ENCODE data around the gene RARG.

The RARG gene

DNA sequence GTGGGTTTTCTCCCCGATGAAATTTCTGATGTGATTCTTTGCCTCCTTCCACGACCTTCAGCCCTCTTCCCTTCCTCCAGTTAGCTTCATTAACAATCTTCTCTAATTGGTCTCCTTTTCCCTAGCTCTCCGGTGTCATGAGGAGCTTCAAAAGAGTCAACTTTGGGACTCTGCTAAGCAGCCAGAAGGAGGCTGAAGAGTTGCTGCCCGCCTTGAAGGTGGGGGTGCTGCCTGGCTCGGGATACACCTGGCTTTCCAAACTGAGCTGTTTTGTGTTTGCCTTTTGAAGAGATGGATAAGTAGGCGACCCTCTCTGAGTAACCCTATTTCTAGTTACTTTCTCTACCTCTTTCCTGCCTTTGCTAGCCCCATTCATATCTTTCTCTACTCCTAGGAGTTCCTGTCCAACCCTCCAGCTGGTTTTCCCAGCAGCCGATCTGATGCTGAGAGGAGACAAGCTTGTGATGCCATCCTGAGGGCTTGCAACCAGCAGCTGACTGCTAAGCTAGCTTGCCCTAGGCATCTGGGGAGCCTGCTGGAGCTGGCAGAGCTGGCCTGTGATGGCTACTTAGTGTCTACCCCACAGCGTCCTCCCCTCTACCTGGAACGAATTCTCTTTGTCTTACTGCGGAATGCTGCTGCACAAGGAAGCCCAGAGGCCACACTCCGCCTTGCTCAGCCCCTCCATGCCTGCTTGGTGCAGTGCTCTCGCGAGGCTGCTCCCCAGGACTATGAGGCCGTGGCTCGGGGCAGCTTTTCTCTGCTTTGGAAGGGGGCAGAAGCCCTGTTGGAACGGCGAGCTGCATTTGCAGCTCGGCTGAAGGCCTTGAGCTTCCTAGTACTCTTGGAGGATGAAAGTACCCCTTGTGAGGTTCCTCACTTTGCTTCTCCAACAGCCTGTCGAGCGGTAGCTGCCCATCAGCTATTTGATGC lies 36.9 kb upstream of the RARG start:
- peak overlapping the region; percentile 96 for H3K4me3 ChIP-seq (ENCODE audit: low read depth, low read length)
- no peak for DNase-seq (ENCODE audit: low read depth)
- TF ChIP-seq, protein P1, sequence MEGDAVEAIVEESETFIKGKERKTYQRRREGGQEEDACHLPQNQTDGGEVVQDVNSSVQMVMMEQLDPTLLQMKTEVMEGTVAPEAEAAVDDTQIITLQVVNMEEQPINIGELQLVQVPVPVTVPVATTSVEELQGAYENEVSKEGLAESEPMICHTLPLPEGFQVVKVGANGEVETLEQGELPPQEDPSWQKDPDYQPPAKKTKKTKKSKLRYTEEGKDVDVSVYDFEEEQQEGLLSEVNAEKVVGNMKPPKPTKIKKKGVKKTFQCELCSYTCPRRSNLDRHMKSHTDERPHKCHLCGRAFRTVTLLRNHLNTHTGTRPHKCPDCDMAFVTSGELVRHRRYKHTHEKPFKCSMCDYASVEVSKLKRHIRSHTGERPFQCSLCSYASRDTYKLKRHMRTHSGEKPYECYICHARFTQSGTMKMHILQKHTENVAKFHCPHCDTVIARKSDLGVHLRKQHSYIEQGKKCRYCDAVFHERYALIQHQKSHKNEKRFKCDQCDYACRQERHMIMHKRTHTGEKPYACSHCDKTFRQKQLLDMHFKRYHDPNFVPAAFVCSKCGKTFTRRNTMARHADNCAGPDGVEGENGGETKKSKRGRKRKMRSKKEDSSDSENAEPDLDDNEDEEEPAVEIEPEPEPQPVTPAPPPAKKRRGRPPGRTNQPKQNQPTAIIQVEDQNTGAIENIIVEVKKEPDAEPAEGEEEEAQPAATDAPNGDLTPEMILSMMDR (IDR thresholded peaks at IDR 0.05; ENCODE audit: insufficient read depth, low read depth, low read length, missing control alignments), result no peak

DNA sequence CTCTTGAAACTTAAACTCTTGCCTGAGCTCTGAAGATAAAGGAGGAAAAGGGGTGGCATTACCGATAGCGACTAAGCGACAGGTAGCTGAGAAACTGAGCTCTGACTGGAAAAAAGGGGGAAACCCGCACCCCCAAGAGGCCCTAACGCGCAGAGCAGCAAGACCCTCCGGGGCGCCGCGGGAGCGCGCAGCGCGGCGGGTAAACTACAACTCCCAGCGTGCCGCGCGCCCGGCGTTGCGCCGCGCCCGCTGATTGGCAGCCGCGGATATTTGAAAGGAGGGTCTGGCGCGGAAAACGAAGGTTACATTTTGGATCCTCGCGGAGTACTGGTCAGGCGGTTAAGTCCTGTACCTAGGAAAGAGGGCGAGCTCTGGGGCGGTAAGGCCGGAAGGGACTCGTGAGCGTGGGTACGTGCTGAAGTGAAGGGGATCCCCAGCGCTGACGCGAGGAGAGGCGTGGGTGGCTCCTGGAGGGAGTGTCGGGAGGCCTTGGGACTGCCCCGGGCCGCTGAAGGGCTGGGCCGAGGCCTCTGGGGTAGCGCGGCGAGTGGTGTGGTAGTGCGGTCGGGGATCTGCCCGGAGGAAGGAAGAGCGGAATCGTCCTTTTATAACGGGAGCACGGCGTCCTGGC lies 36.1 kb upstream of the RARG start, which contains the start of gene ESPL1:
Gene ESPL1, plus strand, starts transcription at position 301 of the 631 bp plus-strand sequence. CDS start 468 bp downstream, outside the sequence.
- peak within 1 kb of the TSS; percentile 96 for H3K4me3 ChIP-seq (ENCODE audit: low read depth, low read length)
- DNase-seq (ENCODE audit: low read depth), result peak; percentile 92
- TF ChIP-seq, protein P1 (IDR thresholded peaks at IDR 0.05; ENCODE audit: insufficient read depth, low read depth, low read length, missing control alignments), result peak; percentile 43

DNA sequence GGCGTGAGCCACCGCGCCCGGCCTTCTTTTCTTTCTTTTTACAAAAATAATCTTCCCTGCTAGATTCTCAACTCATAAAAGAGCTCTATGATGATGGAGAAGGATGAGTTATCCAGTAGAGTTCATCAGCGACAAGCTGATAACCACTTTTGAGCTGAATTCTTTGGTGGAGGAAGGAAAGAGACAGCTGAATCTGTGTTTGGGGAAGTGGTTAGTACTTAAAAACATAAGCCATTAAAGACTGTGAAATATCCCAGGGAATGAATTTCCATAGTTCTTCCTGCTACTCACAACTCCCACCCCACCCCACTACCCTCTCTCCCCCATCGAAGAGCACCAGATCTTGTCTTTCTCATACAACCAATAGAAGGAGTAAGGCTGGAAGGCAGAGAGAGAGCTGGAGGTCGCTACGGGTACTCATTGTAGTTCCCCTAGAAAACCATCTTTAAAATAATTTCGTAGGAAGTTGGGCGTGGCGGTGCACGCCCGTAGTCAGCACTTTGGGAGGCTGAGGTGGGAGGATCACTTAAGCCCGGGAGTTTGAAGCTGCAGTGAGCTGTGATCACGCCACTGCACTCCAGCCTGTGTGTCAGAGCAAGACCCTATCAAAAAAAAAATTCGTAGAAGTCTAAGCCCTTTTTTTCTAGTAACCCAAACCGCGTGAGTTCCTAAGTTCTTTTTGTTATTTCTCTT lies 35.4 kb upstream of the RARG start:
- TF ChIP-seq, protein P1 (IDR thresholded peaks at IDR 0.05; ENCODE audit: insufficient read depth, low read depth, low read length, missing control alignments), result no peak
- no peak for DNase-seq (ENCODE audit: low read depth)
- peak overlapping the region; percentile 96 for H3K4me3 ChIP-seq (ENCODE audit: low read depth, low read length)

DNA sequence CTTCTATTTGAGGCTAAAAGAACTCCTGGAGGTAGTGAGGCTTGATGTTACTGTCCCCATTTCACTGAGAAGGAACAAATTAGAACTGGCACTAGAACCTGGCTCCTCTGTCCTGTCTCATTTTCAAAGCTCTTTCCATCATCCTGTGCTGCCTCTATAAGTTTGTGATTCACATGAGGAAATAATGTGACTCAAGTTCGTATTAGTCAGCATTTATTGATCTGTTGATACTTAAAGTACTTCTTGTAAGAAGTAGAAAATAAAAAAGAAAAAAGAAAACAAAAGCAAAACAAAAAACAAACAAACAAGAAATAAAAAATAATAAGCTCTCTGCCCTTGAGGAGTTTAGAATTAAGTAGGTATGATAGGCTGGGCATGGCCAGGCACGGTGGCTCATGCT lies 33.8 kb upstream of the RARG start:
- DNase-seq (ENCODE audit: low read depth), result no peak
- no peak overlapping the region for H3K4me3 ChIP-seq (ENCODE audit: low read depth, low read length)
- TF ChIP-seq, protein P1 (IDR thresholded peaks at IDR 0.05; ENCODE audit: insufficient read depth, low read depth, low read length, missing control alignments), result no peak

DNA sequence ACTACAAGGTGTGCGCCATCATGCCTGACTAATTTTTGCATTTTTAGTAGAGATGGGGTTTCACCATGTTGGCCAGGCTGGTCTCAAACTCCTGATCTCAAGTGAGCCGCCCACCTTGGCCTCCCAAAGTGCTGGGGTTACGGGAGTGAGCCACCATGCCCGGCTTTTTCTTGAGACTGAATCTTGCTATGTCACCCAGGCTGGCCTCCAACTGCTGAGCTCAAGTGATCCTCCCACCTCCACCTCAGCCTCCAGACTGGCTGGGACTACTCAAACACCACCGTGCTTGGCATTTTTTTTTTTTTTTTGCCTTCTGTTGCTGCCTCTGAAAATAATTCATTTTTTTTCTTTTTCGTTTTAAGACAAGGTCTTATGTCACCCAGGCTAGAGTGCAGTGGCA lies 27.9 kb upstream of the RARG start:
- no peak for DNase-seq (ENCODE audit: low read depth)
- no peak overlapping the region for H3K4me3 ChIP-seq (ENCODE audit: low read depth, low read length)
- TF ChIP-seq, protein P1 (IDR thresholded peaks at IDR 0.05; ENCODE audit: insufficient read depth, low read depth, low read length, missing control alignments), result no peak

DNA sequence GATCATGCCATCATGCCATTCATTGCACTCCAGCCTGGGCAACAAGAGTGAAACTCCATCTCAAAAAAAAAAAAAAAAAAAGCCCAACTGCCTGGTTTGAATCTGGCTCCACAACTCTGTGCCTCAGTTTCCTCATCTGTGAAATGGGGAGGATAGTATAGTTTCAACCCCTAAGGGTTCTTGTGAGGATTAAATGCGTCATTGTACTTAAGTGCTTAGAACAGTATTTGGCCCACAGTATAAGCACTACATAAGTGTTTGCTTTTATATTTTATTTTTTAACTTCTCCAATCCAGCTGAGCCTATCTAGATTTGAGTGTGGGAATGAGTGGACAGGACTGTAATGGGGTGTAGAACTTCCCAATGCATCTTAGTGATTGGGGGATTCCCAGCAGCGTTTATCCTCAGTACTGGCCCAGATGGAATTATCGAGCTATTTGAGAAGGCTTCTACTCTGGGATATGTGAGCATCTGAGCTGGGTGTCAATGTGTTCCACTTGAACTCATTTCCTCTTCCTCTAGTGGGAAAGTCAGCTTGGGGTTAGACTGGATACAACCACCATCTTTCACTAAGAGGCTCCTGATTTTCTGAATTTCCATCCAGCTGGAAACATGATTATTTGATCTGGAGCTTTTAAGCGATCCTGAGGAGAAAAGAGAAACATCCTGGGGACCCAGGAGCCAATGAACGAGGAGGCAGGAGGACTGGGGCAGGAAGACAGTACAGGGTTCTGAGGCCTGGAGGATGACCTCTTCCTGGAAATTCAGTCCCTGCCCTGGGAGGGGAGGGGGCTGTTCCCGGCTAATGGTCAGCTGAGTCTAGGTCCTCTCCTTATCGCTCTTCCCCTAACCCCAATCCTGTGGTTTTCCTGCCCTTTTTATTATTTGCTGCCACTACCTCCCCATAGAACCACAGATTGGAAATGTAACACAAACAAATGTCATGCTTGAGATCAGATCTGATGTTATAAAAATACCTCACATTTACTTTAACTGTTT lies 26.8 kb upstream of the RARG start:
- no peak overlapping the region for H3K4me3 ChIP-seq (ENCODE audit: low read depth, low read length)
- TF ChIP-seq, protein P1 (IDR thresholded peaks at IDR 0.05; ENCODE audit: insufficient read depth, low read depth, low read length, missing control alignments), result no peak
- DNase-seq (ENCODE audit: low read depth), result no peak

Measured in GM12865 (cell line).